Activated CD4-positive, alpha-beta memory T cell treated with anti-CD3 and anti-CD28 coated beads for 36 hours (primary cell): Measurements from ENCODE around the gene CHRNG. TPM values are rescaled to one million over a fixed set of nuclear protein-coding genes. Genes with fewer than 3 reads are reported as not detected.

Experiments used
- CTCF ChIA-PET: fragments of 350-600 bp; sonication (Branson Sonifier 250); formaldehyde crosslinking; loops from one replicate; lab custom pipeline; 2021; ENCODE audit warnings: antibody characterized with exemption, inconsistent platforms; lab: Charles Lee
- POLR2A ChIA-PET: fragments of 350-600 bp; sonication (Branson Sonifier 250); formaldehyde crosslinking; loops from one replicate; lab custom pipeline; 2021; ENCODE audit warnings: antibody characterized with exemption; lab: Charles Lee
- DNase-seq: peaks from one replicate; pipeline ENCODE4 v3.0.0-alpha.2; 2020
- H3K27ac Mint-ChIP-seq: one replicate; pipeline ENCODE4 v1.8.0; 2021; ENCODE audit warnings: mixed read lengths
- H3K27me3 Mint-ChIP-seq: one replicate; pipeline ENCODE4 v1.8.0; 2021; ENCODE audit warnings: mixed read lengths
- H3K36me3 Mint-ChIP-seq: one replicate; pipeline ENCODE4 v1.8.0; 2021; ENCODE audit warnings: mixed read lengths
- H3K4me1 Mint-ChIP-seq: one replicate; pipeline ENCODE4 v1.8.0; 2021; ENCODE audit warnings: low read depth, mixed read lengths
- H3K4me3 Mint-ChIP-seq: one replicate; pipeline ENCODE4 v1.8.0; 2021; ENCODE audit warnings: mild to moderate bottlenecking, mixed read lengths
- H3K9me3 Mint-ChIP-seq: one replicate; pipeline ENCODE4 v1.8.0; 2021; ENCODE audit warnings: mixed read lengths
- intact Hi-C: fragments of 100-400 bp; cut with micrococcal nuclease; formaldehyde crosslinking; loops from one replicate; pipeline ENCODE4 v1.15.1; 2023
- total RNA-seq, 2 experiments: library from RNA; stranded (reverse); gene quantifications; one replicate each; pipeline ENCODE4 v1.2.3, GENCODE V29; 2021

Gene CHRNG, protein sequence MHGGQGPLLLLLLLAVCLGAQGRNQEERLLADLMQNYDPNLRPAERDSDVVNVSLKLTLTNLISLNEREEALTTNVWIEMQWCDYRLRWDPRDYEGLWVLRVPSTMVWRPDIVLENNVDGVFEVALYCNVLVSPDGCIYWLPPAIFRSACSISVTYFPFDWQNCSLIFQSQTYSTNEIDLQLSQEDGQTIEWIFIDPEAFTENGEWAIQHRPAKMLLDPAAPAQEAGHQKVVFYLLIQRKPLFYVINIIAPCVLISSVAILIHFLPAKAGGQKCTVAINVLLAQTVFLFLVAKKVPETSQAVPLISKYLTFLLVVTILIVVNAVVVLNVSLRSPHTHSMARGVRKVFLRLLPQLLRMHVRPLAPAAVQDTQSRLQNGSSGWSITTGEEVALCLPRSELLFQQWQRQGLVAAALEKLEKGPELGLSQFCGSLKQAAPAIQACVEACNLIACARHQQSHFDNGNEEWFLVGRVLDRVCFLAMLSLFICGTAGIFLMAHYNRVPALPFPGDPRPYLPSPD
- total RNA-seq, result not detected

DNA sequence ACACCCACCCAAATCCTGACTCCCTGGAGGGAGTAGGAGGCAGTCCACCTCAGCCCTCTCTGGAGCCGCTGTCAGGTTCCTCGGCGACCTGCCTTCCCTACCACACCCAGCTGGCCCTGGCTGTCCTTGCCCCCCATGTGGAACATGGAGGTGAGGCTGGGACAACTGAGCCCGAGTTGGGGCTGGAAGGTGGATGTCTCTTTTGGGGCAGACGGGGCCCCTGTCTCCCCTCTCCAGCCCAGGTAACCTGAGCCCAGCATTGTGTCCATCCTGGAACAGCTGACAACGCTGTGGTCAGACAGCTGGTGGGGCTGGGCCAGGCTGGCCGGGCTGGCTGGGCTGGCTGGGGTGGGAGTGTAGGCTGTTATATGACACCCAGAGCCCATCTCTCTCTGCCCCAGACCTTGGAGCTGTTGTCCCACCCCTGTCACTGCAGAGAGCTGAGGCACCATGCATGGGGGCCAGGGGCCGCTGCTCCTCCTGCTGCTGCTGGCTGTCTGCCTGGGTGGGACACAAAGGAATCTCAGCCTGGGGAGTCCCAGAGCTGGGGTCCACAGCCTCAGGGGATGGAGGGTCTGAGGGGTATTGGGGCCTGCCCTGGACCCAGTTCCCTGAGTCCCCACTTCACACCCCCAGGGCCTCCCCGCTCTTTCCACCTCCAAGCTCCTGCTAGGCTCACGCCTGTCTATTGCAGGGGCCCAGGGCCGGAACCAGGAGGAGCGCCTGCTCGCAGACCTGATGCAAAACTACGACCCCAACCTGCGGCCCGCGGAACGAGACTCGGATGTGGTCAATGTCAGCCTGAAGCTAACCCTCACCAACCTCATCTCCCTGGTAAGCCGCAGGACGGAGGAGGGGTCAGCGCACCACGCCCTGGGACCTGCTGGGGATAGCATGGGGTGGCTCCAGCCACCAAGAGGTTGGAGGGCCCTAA lies at the start of gene CHRNG:
TSS of gene CHRNG (plus strand) at position 395 of the 934 bp plus-strand sequence. CDS start at position 451, 56 bp downstream.
- ChIA-PET CTCF (no interaction called here), POLR2A (interaction anchor here (1.0 kb wide), 2 partner anchors 8 to 12 kb away, joined by 3 read pairs; no protein-coding TSS in a partner anchor)
- no peak within 1 kb of the TSS for H3K27ac Mint-ChIP-seq
- H3K4me3 Mint-ChIP-seq, result no peak within 1 kb of the TSS
- no peak for DNase-seq
- no peaks in the 10 kb centered on the region for H3K9me3 Mint-ChIP-seq
- peaks cover 2% of the 10 kb centered on the region for H3K27me3 Mint-ChIP-seq
- intact Hi-C loops, result no loop called here
- H3K36me3 Mint-ChIP-seq, result no peaks in the 10 kb centered on the region
- H3K4me1 Mint-ChIP-seq, result no peaks in the 10 kb centered on the region

DNA sequence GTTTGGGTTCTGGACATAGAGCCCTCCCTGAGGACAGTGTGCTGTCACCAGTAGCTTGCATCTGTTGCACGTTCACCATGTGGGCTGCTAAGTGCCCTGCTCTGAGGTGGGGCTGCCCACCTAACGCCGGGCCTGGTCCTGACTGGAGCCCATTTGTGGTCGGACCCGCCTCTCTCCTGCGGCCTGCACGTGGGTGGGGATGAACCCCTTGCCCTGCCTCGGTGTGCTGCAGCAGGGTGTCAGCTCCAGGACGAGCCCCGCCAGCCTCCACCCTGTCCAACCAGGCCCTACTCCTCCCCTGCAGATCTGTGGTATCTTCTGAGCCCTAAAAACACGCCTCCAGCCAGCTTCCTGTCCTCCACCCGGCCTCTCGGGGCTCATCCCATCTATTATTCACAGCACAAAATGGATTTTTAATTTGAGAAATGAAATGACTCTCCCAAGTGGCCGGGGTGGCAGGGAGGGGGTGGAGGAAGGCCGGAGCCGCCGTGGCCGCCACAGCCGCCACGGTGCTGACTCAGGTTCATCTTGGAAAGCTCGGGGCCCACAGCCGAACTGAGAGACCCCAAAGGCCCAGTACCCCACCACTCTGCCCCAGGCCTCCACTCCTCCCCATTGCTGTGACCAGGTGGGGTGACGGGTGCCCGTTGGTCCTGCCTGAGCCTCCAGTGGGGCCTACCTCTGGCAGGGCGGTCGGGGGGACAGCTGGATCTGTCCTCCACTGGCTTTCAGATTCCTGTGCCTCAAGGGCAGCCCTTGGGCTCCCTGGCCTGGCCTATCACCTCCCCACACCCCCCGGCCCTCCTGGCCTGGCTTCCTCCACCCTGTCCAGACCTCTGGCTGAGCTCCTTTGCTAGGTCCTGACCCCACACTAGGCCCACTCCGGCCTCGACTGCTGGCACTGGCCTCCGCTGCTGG lies 49.0 kb upstream of the CHRNG start:
- Mint-ChIP-seq H3K4me1 (peaks cover 4% of the 10 kb centered on the region), H3K36me3 (no peaks in the 10 kb centered on the region), H3K27me3 (peaks cover 32% of the 10 kb centered on the region), H3K4me3 (no peak overlapping the region), H3K9me3 (no peaks in the 10 kb centered on the region), H3K27ac (no peak overlapping the region)
- ChIA-PET POLR2A (no interaction called here), CTCF (interaction anchor here (0.7 to 1.4 kb wide), 2 partner anchors 32 to 43 kb away, joined by 3 to 4 read pairs; no protein-coding TSS in a partner anchor)
- intact Hi-C loops, result no loop called here
- no peak for DNase-seq

DNA sequence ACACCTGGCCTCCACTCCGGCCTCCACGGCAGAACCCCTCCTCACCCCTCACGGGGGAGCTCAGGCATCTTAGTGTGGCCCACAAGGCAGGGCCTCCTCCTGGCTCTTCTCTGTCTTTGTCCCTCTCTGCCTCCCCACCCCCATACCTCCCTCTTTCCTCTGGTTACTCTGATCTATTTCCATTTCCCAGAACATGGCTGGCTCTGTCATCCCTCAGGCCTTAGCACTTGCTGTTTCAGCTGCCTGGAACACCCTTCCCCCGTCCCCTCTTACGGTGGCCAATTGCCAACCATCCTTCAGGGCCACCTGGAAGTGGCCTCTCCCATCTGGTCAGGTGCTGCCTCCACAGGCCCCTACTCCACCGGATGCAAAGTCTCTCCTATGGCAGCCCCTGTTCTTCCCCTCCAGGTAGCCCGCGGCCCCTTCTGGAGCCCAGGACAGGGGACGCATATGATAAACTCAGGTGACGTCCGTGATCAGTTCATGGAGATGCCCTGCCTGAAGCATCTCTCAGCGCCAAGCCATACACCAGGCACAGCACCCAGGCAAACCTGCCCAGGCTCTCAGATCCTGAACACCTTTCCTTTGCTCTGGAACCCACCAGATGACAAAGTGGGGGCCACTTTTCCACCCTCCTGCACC lies 48.2 kb upstream of the CHRNG start:
- intact Hi-C loops, result no loop called here
- ChIA-PET CTCF (no interaction called here), POLR2A (no interaction called here)
- H3K27ac Mint-ChIP-seq, result no peak overlapping the region
- peaks cover 32% of the 10 kb centered on the region for H3K27me3 Mint-ChIP-seq
- no peak overlapping the region for H3K4me3 Mint-ChIP-seq
- no peaks in the 10 kb centered on the region for H3K9me3 Mint-ChIP-seq
- H3K36me3 Mint-ChIP-seq, result no peaks in the 10 kb centered on the region
- no peak for DNase-seq
- peaks cover 4% of the 10 kb centered on the region for H3K4me1 Mint-ChIP-seq

DNA sequence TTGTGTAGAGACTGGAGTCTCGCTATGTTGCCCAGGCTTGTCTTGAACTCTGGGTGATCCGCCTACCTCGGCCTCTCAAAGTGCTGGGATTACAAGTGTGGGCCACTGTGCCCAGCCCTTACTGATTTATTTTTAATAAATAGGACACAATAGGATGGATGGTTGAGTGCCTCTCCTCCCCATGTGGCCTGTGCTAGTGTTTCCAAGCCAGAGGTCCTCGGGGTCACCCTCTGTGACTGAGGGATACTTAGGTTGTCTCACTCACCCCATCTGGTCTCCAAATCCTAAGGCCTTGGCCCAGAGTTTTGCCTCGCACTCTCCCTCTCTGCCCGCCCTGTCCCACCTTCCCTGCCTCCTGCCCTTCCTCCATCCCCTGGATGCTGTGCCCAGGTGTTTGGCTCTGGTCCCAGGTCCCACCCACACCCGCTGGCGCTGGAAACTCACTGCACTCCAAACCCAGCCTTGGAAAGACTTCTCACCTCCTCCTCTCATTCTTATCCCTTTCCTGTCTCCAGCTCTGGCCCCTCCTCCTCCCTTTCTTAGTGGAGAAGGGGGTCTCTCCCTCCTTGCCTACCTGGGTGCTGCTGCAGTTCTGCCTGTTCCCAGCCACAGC lies 47.1 kb upstream of the CHRNG start:
- Mint-ChIP-seq H3K36me3 (no peaks in the 10 kb centered on the region), H3K9me3 (no peaks in the 10 kb centered on the region), H3K27me3 (peaks cover 26% of the 10 kb centered on the region), H3K4me3 (no peak overlapping the region), H3K27ac (no peak overlapping the region), H3K4me1 (no peaks in the 10 kb centered on the region)
- intact Hi-C loops, result no loop called here
- no peak for DNase-seq
- ChIA-PET POLR2A (no interaction called here), CTCF (no interaction called here)

DNA sequence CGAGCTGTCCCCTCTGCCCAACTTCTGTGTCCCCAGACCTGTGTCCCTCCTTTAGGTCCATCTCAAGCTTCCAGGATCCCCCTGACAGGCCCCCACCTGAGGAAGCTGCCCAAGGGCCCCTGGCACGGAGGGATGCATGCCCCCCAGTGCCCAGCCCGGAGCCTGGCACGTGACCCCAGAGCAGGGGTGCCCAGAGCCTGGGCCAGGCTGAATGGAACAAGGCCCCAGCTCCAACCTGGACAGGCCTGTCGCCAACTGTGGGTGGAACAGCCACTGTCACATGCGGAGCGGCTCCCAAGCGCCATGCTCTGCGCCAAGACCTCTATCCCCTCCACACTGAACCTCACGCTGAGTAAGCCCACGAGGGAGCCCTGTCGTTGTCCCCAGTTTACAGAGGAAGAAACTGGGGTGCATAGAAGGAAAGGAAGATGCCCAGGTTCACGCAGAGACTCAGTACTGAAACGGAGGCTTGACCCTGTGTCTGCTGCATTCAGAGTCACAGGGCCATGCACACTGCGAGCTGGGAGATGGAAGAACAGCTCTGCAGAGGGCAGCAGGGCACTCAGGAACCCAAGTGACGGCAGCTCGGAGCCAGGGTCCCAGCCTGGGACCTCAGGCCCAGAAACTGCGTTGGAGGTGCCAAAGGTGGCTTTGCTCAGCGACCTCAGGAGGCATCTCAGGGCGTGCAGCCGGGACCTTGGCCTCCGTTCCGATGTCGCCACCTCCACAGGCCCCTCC lies 46.4 kb upstream of the CHRNG start:
- no peak for DNase-seq
- Mint-ChIP-seq H3K4me1 (no peaks in the 10 kb centered on the region), H3K27me3 (peaks cover 24% of the 10 kb centered on the region), H3K27ac (no peak overlapping the region), H3K4me3 (no peak overlapping the region), H3K36me3 (no peaks in the 10 kb centered on the region), H3K9me3 (no peaks in the 10 kb centered on the region)
- intact Hi-C loops, result no loop called here
- POLR2A ChIA-PET, result no interaction called here
- CTCF ChIA-PET, result no interaction called here

DNA sequence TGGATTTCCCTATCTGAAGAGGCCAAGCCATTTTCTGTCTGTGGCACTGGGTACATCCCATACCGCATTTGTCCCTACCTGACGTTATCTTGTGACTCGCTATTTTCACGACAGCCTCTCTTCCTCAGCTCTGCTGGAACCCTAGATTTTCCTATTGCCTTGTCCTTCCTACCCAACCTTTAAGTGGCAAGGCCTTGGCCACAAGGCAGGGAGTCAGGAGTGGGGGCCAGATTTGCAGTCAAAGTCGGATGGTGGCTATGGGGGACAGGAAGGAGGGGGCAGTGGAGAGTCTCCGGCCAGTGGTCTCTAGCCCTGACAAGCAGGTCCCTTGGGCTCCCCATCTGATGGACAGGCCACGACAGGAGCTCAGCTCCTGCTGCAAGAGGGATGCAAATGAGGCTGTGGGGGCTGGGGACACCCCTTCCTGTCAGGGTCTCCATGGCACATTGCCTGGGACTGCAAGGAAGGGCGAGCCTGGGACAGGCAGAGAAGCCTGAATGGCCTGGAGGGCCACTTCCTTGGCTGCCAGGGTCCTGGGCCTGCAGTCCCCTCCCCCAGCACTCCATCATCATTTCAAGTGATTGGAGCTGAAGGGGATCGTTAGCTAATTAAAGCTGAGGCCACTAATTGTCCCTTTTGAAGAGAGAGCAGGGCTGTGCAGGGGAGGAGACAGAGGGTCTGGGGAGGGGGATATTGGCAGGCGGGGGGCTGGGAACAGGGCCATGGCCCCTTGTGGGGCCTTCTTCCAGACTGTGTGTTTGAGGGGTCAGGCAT lies 45.6 kb upstream of the CHRNG start:
- CTCF ChIA-PET, result no interaction called here

DNA sequence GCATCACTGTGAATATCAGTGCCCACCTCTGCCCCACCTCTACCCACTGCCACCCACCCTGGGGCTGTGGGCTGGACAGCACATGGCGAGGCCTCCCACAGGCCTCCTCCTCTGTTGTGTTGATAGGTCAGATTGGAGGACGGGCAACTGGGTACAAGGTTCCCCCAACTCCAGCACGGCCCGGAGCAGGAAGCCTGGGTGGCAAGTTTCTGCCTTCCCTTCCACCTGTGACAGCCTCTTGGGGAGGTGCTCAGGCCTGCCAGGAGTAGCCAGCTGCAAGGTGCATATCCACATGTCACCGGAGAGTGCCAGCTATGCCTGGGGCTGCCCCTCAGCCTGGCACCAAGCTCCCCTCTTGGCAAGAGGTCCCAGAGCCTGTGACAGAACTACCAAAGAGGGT lies 45.0 kb upstream of the CHRNG start:
- no peaks in the 10 kb centered on the region for H3K36me3 Mint-ChIP-seq
- DNase-seq, result no peak
- CTCF ChIA-PET, result no interaction called here
- H3K4me1 Mint-ChIP-seq, result no peaks in the 10 kb centered on the region
- H3K27me3 Mint-ChIP-seq, result peaks cover 10% of the 10 kb centered on the region
- no peak overlapping the region for H3K4me3 Mint-ChIP-seq
- no peak overlapping the region for H3K27ac Mint-ChIP-seq
- intact Hi-C loops, result no loop called here
- no peaks in the 10 kb centered on the region for H3K9me3 Mint-ChIP-seq
- POLR2A ChIA-PET, result no interaction called here

More for the DNA sequence above, 45.6 kb upstream of the CHRNG start:
- peaks cover 16% of the 10 kb centered on the region for H3K27me3 Mint-ChIP-seq
- no peaks in the 10 kb centered on the region for H3K9me3 Mint-ChIP-seq
- intact Hi-C loops, result no loop called here
- H3K4me3 Mint-ChIP-seq, result no peak overlapping the region
- DNase-seq, result no peak
- no peaks in the 10 kb centered on the region for H3K36me3 Mint-ChIP-seq
- POLR2A ChIA-PET, result no interaction called here
- no peak overlapping the region for H3K27ac Mint-ChIP-seq
- H3K4me1 Mint-ChIP-seq, result no peaks in the 10 kb centered on the region

DNA sequence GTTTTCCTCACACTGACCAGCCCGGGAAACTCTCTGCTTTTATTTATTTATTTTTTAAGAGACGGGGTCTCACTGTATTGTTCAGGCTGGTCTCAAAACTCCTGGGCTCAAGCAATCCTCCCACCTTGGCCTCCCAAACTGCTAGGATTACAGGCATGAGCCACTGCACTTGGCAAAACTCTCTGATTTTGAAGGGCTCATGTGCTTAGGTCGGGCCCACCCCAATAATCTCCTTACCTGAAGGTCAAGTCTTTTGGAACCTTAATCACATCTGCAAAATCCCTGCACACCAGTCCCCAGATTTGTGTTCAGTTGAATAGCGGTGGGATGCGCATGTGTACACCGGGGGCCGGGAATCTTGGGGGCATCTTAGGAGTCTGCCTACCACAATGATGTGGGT lies 44.2 kb upstream of the CHRNG start:
- Mint-ChIP-seq H3K27ac (no peak overlapping the region), H3K27me3 (peaks cover 11% of the 10 kb centered on the region), H3K36me3 (no peaks in the 10 kb centered on the region), H3K4me1 (no peaks in the 10 kb centered on the region), H3K4me3 (no peak overlapping the region), H3K9me3 (no peaks in the 10 kb centered on the region)
- ChIA-PET POLR2A (no interaction called here), CTCF (no interaction called here)
- intact Hi-C loops, result no loop called here
- DNase-seq, result no peak

DNA sequence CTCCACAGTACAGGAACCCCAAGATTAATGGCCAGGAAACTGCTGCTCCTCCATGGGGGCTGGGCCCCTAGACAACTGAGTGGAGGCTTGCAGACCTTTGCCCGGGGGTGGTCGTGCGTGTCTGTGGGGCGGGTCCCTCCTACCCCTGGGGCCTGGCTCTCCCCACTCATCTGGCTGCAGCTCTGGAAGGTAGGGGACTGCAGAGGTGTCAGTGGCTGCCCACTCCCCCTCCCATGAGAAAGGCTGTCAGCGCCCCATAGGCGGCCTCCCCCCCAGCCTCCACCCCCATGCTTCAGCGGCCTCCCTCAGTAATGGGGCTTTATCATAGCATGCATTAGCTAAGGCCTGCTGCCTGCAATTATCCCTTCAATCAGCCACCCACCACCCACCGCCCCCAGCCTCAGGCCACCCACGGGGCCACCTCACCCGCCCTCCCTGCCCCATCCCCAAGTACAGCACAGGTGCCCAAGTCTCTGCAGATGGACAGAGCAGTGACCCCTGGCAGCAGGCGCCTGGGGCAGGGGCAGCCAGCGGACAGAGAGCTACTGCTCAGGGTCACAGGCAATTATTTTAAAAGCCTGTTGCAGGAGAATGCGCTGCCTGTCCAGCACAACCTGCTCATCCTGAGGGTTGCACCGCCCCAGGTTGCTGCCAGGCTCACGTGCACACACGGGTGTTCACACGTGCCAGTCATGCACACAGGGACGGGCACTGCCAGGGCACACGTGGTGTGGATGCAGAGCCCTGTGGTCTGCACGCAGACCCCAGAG lies 42.8 kb upstream of the CHRNG start:
- ChIA-PET POLR2A (no interaction called here), CTCF (no interaction called here)
- intact Hi-C loops, result no loop called here
- H3K9me3 Mint-ChIP-seq, result no peaks in the 10 kb centered on the region
- peaks cover 13% of the 10 kb centered on the region for H3K27me3 Mint-ChIP-seq
- no peaks in the 10 kb centered on the region for H3K4me1 Mint-ChIP-seq
- no peak overlapping the region for H3K27ac Mint-ChIP-seq
- no peaks in the 10 kb centered on the region for H3K36me3 Mint-ChIP-seq
- DNase-seq, result no peak
- H3K4me3 Mint-ChIP-seq, result no peak overlapping the region
